ENCODE results near the gene TPBGL. TPM values are rescaled to one million over a fixed set of nuclear protein-coding genes. Genes with fewer than 3 reads are reported as not detected.
"Not testable (repeated sequence)": the region's sequence is repeated elsewhere in the genome, so short reads cannot be mapped to it uniquely, and the experiment has no call there.

TPBGL gene
- total RNA-seq, 1 experiment from 2014 or later = not detected

DNA sequence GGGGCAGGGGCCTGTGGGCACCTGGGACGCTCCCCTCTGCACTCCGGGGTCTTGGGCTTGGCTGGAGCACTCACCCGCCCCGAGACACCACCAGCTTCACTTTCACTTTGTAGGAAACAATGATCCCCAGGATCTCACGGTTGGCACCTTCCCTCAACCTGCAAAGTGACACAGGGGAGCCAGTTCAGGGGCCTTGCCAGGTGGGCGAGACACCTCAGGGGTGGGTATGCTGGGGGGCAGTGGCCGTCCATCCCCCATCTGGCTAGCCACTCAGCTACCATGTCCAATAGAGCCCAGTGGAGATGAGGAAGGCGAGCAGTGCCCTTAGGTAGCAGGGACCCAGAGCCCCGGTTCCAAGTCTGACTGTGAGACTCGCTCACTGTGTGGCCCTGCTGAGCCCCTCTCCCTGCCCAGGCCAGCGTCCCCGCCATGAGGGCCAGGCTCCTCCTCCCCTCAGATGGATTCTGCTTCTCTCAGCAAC lies 32.3 kb downstream of the TPBGL start:
- POLR2A ChIA-PET (ENCODE audit: unreplicated experiment) = no interaction called here

DNA sequence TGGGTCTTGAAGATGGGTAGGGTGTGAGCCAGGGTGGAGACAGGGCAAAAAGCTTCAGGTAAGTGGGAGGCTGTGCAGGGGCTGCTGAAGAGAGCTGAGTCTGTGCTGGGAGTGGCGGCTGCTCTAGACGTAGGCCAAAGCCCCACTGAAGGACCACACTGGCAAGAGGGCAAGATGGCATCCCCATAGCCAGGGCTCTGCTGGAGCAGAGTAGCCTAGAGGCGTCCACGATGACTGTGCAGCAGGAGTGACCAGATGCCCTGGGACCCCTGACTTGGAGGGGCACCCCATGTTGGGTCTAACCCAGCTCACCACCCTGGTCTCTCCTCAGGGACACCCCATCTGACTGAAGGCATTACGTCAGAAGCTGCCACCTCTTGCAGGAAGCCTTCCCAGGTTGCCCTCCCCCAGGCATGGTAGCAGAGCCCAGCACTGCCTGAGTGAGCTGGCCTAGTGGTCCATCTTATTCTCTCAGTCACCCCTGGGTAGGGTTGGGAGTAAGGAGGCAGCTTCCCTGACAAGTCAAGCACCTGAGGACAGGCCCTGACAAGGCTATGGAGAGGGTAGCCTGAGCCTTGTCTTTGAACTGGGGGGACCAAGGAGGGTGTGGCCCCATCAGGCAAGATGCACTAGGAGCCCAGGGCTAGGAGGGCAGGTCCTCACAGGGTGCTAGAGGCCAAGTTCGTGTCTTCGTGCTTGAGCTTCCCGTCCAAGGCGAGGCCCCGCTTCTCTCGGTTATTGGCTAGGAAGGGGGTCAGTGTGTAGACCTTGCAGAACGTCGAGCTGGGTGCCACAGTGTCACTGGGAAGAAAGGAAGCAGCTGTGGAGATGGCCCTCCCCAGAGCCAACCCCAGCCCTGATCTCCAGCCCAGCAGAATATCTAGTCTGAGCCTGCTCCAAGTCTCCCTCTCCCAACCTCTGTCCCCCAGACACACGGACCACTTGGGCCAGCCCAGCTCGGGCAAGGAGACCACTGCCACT lies 33.1 kb downstream of the TPBGL start:
- no TSS peak for BruUV-seq (replicated peaks)
- no peaks in the 10 kb centered on the region for H3K9me2 ChIP-seq (replicated peaks; ENCODE audit: low read length)

More for the DNA sequence above, 32.3 kb downstream of the TPBGL start:
- DNase-seq = no peak
- Histone ChIP-seq H3F3A (ENCODE audit: low read length, unreplicated experiment) (no peaks in the 10 kb centered on the region), H3K79me2 (ENCODE audit: low read length) (no peaks in the 10 kb centered on the region), H4K20me1 (ENCODE audit: low read length) (no peaks in the 10 kb centered on the region), H2AFZ (ENCODE audit: low read length) (no peak overlapping the region), H3K4me1 (ENCODE audit: insufficient read depth, low read length) (no peaks in the 10 kb centered on the region), H3K27me3 (ENCODE audit: low read length) (no peaks in the 10 kb centered on the region), H3K4me2 (ENCODE audit: low read length) (no peak overlapping the region), H3K9me2 (replicated peaks; ENCODE audit: low read length) (no peaks in the 10 kb centered on the region), H3K27ac (ENCODE audit: low read length) (no peak overlapping the region), H3K36me3 (ENCODE audit: low read depth, low read length) (no peaks in the 10 kb centered on the region), H3K9me3 (ENCODE audit: low read length) (no peaks in the 10 kb centered on the region), H3K9ac (ENCODE audit: low read length) (no peak overlapping the region), H3K4me3 (ENCODE audit: low read length) (no peak overlapping the region)
- intact Hi-C loops (cut with micrococcal nuclease) = no loop called here
- CTCF ChIA-PET = interaction anchor here (0.6 kb wide), 1 partner anchor 17 kb away, joined by 3 read pairs; no protein-coding TSS in a partner anchor
- TF ChIP-seq EZH2phosphoT487 (IDR thresholded peaks at IDR 0.05; ENCODE audit: borderline replicate concordance, low read length) (no peak), EZH2 (IDR thresholded peaks at IDR 0.05; ENCODE audit: low read length, unreplicated experiment) (no peak)
- TF ChIP-seq, protein P1, sequence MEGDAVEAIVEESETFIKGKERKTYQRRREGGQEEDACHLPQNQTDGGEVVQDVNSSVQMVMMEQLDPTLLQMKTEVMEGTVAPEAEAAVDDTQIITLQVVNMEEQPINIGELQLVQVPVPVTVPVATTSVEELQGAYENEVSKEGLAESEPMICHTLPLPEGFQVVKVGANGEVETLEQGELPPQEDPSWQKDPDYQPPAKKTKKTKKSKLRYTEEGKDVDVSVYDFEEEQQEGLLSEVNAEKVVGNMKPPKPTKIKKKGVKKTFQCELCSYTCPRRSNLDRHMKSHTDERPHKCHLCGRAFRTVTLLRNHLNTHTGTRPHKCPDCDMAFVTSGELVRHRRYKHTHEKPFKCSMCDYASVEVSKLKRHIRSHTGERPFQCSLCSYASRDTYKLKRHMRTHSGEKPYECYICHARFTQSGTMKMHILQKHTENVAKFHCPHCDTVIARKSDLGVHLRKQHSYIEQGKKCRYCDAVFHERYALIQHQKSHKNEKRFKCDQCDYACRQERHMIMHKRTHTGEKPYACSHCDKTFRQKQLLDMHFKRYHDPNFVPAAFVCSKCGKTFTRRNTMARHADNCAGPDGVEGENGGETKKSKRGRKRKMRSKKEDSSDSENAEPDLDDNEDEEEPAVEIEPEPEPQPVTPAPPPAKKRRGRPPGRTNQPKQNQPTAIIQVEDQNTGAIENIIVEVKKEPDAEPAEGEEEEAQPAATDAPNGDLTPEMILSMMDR (conservative IDR thresholded peaks at IDR 0.05; ENCODE audit: low read depth, low read length) = no peak
- no peak for ATAC-seq
- BruUV-seq (replicated peaks) = no TSS peak

GRCh38 chr11:75274716-75275115 lies 34.1 kb downstream of the TPBGL start:
- H3K27ac ChIP-seq (ENCODE audit: low read length); H4K20me1 ChIP-seq (ENCODE audit: low read length); CTCF ChIA-PET; BruUV-seq (replicated peaks); H3K79me2 ChIP-seq (ENCODE audit: low read length); POLR2A ChIA-PET (ENCODE audit: unreplicated experiment); H3K4me2 ChIP-seq (ENCODE audit: low read length); H2AFZ ChIP-seq (ENCODE audit: low read length); DNase-seq; H3K4me3 ChIP-seq (ENCODE audit: low read length); H3K36me3 ChIP-seq (ENCODE audit: low read depth, low read length); H3K4me1 ChIP-seq (ENCODE audit: insufficient read depth, low read length); H3K9me2 ChIP-seq (replicated peaks; ENCODE audit: low read length); H3F3A ChIP-seq (ENCODE audit: low read length, unreplicated experiment); H3K27me3 ChIP-seq (ENCODE audit: low read length); ATAC-seq; intact Hi-C loops (cut with micrococcal nuclease); H3K9me3 ChIP-seq (ENCODE audit: low read length); H3K9ac ChIP-seq (ENCODE audit: low read length): not testable (repeated sequence)

More for the DNA sequence above, 33.1 kb downstream of the TPBGL start:
- H3K36me3 ChIP-seq (ENCODE audit: low read depth, low read length) = no peaks in the 10 kb centered on the region
- no peak overlapping the region for H3K27ac ChIP-seq (ENCODE audit: low read length)
- TF ChIP-seq, protein P1 (conservative IDR thresholded peaks at IDR 0.05; ENCODE audit: low read depth, low read length) = no peak
- TF ChIP-seq EZH2 (IDR thresholded peaks at IDR 0.05; ENCODE audit: low read length, unreplicated experiment) (no peak), EZH2phosphoT487 (IDR thresholded peaks at IDR 0.05; ENCODE audit: borderline replicate concordance, low read length) (no peak)
- POLR2A ChIA-PET (ENCODE audit: unreplicated experiment) = no interaction called here
- no peak overlapping the region for H3K4me3 ChIP-seq (ENCODE audit: low read length)
- no peak overlapping the region for H3K4me2 ChIP-seq (ENCODE audit: low read length)
- no peaks in the 10 kb centered on the region for H3K9me3 ChIP-seq (ENCODE audit: low read length)
- H3K79me2 ChIP-seq (ENCODE audit: low read length) = no peaks in the 10 kb centered on the region
- CTCF ChIA-PET = no interaction called here
- no peak for DNase-seq
- no peak overlapping the region for H3K9ac ChIP-seq (ENCODE audit: low read length)
- no peaks in the 10 kb centered on the region for H3K27me3 ChIP-seq (ENCODE audit: low read length)
- no peak overlapping the region for H2AFZ ChIP-seq (ENCODE audit: low read length)
- intact Hi-C loops (cut with micrococcal nuclease) = no loop called here
- ATAC-seq = no peak
- H4K20me1 ChIP-seq (ENCODE audit: low read length) = no peaks in the 10 kb centered on the region
- H3F3A ChIP-seq (ENCODE audit: low read length, unreplicated experiment) = no peaks in the 10 kb centered on the region
- H3K4me1 ChIP-seq (ENCODE audit: insufficient read depth, low read length) = no peaks in the 10 kb centered on the region

Data from PC-3 (cell line).